ENCODE results near the gene CCS. TPM values are rescaled to one million over a fixed set of nuclear protein-coding genes. Genes with fewer than 3 reads are reported as not detected.

Gene CCS
- total RNA-seq, 4 donors from 2014 or later = 30.6 to 70.1 (median 47.2) TPM

DNA sequence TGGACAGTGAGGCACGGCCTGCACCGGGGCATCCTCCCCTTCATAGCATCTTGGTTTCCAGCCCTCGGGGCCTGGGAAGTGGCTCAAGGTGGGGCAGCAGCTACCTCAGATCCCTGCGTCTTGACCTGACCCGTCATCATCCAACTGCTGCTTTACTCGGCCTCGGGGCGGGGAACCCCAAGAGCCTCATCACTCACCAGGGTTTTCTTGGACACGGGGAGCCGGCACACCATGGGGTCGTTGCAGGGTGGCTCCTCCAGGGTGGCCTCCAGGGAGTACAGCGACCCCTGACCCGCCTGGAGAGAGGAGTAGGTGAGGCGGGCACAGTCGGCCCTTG lies 25.2 kb upstream of the CCS start:
- DNase-seq = no peak
- Histone ChIP-seq H3K4me1 (peaks cover 0 to 9% (median 2%) of the 10 kb centered on the region in 4 donors), H3K27me3 (no peaks in the 10 kb centered on the region), H3K27ac (peak overlapping the region in 1 of 4 donors; percentile 63), H3K36me3 (no peaks in the 10 kb centered on the region), H3K4me3 (peak overlapping the region; percentile 48 to 74 (median 70)), H3K9me3 (no peaks in the 10 kb centered on the region)
- TF ChIP-seq POLR2A (IDR thresholded peaks at IDR 0.05) = no peak
- TF ChIP-seq, protein P1, sequence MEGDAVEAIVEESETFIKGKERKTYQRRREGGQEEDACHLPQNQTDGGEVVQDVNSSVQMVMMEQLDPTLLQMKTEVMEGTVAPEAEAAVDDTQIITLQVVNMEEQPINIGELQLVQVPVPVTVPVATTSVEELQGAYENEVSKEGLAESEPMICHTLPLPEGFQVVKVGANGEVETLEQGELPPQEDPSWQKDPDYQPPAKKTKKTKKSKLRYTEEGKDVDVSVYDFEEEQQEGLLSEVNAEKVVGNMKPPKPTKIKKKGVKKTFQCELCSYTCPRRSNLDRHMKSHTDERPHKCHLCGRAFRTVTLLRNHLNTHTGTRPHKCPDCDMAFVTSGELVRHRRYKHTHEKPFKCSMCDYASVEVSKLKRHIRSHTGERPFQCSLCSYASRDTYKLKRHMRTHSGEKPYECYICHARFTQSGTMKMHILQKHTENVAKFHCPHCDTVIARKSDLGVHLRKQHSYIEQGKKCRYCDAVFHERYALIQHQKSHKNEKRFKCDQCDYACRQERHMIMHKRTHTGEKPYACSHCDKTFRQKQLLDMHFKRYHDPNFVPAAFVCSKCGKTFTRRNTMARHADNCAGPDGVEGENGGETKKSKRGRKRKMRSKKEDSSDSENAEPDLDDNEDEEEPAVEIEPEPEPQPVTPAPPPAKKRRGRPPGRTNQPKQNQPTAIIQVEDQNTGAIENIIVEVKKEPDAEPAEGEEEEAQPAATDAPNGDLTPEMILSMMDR (IDR thresholded peaks at IDR 0.05) = no peak

DNA sequence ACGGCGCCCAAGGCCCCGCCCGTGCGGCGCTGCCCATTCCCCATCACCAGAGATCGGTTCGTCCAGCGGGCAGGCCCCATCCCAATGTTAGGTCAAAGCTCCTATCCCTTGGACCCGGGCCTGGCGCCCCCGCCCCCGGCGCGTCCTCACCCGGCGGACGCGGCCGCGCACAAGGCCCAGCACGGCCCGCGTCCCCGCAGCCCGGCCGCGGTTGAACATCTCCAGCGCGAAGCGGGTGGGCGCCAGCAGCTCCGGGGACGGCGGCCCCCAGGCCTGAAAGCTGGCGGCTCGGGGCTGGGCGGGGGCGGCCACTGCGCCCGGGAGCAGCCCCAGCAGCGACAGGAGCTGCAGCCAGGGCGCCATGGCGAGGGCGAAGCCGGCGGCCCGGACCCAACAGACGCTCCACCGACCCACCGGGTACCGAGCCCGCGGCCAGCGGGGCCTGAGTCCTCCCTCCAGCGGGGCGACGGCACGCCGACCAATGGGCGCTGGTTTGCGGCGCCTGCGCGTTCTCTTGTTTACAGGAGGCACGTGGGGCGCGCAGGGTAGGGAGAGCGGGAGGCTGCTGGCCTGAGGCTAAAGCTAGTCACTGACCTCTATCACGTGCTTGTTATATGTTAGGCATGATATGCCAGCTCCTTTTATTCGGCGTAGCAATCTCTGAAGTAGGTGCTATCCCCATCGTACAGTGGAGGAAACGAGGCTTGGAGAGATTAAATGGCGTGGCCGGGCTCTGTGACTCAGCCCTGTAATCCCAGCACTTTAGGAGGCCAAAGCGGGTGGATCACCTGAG lies 24.7 kb upstream of the CCS start, which contains the start of gene CTSF:
CTSF (minus strand) TSS at position 483 of the 793 bp plus-strand sequence; CDS start at position 363, 120 bp downstream.
- no peak for TF ChIP-seq POLR2A (IDR thresholded peaks at IDR 0.05)
- TF ChIP-seq, protein P1 (IDR thresholded peaks at IDR 0.05) = no peak
- Histone ChIP-seq H3K36me3 (no peaks in the 10 kb centered on the region), H3K27me3 (no peaks in the 10 kb centered on the region), H3K9me3 (no peaks in the 10 kb centered on the region), H3K4me1 (peaks cover 0 to 9% (median 2%) of the 10 kb centered on the region in 4 donors), H3K4me3 (peak within 1 kb of the TSS; percentile 48 to 74 (median 70)), H3K27ac (peak within 1 kb of the TSS in 1 of 4 donors; percentile 63)
- peak; percentile 79 to 92 (median 83) for DNase-seq

DNA sequence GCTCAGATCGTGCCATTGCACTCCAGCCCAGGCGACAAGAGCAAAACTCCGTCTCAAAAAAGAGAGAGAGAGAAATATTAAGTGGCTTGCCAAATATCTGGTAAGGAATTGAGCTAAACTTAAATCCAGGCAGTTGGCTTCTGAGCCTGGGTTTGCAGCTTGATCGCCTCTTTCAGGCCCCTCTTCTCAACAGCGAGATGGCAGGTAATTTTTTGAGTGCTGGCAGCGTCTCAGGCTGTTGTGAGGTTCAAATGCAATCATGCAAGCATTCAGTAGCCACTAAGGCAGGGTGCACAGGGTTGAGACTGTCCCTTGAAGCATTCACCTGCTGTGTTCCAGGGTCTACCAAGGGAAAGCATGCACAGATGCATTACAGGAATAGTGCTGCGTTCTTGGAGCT lies 23.9 kb upstream of the CCS start:
- Histone ChIP-seq H3K27me3 (no peaks in the 10 kb centered on the region), H3K4me1 (peaks cover 0 to 9% (median 2%) of the 10 kb centered on the region in 4 donors), H3K27ac (peak overlapping the region in 1 of 4 donors; percentile 63), H3K36me3 (no peaks in the 10 kb centered on the region), H3K9me3 (no peaks in the 10 kb centered on the region), H3K4me3 (no peak overlapping the region)
- DNase-seq = no peak
- TF ChIP-seq, protein P1 (IDR thresholded peaks at IDR 0.05) = no peak

DNA sequence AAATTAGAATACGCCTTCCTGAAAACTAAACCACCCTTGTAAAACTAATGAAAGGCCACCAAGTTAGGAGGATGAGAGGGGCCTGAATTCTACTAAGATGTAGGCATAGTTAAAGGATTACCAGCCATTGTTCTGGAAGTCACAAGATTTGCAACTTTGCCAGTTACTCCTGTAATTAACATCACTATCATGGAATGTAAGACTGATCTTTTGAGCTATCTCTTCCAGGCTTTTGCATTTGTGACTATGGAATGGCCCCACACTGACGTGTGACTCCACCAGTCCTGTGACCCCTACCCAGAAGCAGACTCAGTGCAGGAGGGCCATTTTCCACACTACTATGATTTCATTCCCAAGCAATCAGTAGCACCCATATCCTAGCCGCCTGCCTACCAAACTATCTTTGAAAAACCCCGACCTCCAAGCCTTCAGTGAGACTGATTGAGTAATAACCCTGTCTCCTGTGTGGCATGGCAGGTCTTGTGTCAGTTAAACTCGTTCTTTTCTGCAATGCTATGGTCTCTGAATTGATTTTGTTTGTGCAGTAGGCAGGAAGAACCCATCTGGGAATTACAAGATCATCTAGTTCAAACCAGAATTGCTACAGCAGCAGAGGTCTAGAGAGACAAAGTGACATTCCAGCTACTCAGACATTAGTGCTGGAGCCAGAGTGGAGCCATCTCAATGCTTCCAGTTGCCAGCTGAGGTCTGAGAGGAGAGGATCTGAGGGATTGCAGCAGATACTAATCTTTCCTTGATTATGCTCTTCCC lies 22.7 kb upstream of the CCS start:
- peaks cover 0 to 9% (median 2%) of the 10 kb centered on the region in 4 donors for H3K4me1 ChIP-seq
- H3K4me3 ChIP-seq = no peak overlapping the region
- H3K27ac ChIP-seq = no peak overlapping the region
- no peaks in the 10 kb centered on the region for H3K27me3 ChIP-seq
- DNase-seq = no peak
- no peaks in the 10 kb centered on the region for H3K9me3 ChIP-seq
- TF ChIP-seq, protein P1 (IDR thresholded peaks at IDR 0.05) = no peak
- TF ChIP-seq POLR2A (IDR thresholded peaks at IDR 0.05) = no peak
- H3K36me3 ChIP-seq = no peaks in the 10 kb centered on the region

DNA sequence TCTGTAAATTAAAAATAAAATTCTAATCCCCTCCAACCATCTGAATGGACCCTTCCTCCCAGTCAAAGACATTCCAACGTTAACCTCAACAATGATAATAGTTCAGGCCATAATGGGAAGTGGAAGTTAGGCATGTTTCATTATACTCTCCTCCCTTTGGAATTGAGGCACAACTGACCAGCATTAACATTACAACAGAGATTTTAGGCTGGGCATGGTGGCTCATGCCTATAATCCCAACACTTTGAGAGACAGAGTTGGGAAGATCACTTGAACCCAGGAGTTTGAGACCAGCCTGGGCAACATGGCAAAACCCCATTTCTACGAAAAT lies 22.2 kb upstream of the CCS start:
- DNase-seq = no peak
- TF ChIP-seq, protein P1 (IDR thresholded peaks at IDR 0.05) = no peak
- TF ChIP-seq POLR2A (IDR thresholded peaks at IDR 0.05) = no peak
- no peak overlapping the region for H3K27ac ChIP-seq
- no peak overlapping the region for H3K4me3 ChIP-seq
- H3K9me3 ChIP-seq = no peaks in the 10 kb centered on the region
- H3K4me1 ChIP-seq = peaks cover 0 to 9% (median 2%) of the 10 kb centered on the region in 4 donors
- no peaks in the 10 kb centered on the region for H3K36me3 ChIP-seq
- no peaks in the 10 kb centered on the region for H3K27me3 ChIP-seq

All from Peyer's patch (tissue), 4 donors.